Endothelial cell of umbilical vein (primary cell): ENCODE results near the gene BUB1B. TPM values are rescaled to one million over a fixed set of nuclear protein-coding genes. Genes with fewer than 3 reads are reported as not detected.

Experiments used
- BruUV-seq: library from RNA; stranded (reverse); fragments of 400-500 nt; replicated peaks from 2 replicates; lab custom pipeline; 2021; lab: Mats Ljungman, UMichigan
- CTCF ChIA-PET: fragments of 300-600, 350-600 bp; sonication (Branson Sonifier 250); formaldehyde crosslinking; loops from one replicate; lab custom pipeline; 2021; ENCODE audit warnings: antibody characterized with exemption, inconsistent platforms; lab: Charles Lee
- POLR2A ChIA-PET: fragments of 300-600, 350-600 bp; sonication (Branson Sonifier 250); formaldehyde crosslinking; loops from one replicate; lab custom pipeline; 2021; ENCODE audit warnings: antibody characterized with exemption, inconsistent platforms; lab: Charles Lee
- DNase-seq: peaks from one replicate; pipeline ENCODE4 v3.0.0-alpha.2; 2011; ENCODE audit warnings: low read depth, low spot score
- FAIRE-seq: peaks from 2 replicates; lab custom pipeline; 2011; peaks lifted over from hg19 to GRCh38; lab: Jason Lieb, UNC
- H2AFZ ChIP-seq: 2 replicates; pipeline ENCODE4 v1.6.0; 2012; ENCODE audit warnings: low read depth, low read length, control low read depth, inconsistent platforms
- H3K27ac ChIP-seq: 2 replicates; pipeline ENCODE4 v1.5.1; 2011; ENCODE audit warnings: low read depth, mild to moderate bottlenecking, control low read depth, low read length, moderate library complexity; ENCODE audit not compliant: insufficient read depth
- H3K27me3 ChIP-seq, 2 experiments: 2 replicates each; pipeline versions ENCODE4 v1.6.0 to v1.6.1; 2011; ENCODE audit warnings: low read length in 2 of 2, mixed read lengths in 1 of 2; ENCODE audit not compliant: control insufficient read depth in 2 of 2, insufficient read depth in 2 of 2
- H3K36me3 ChIP-seq, 2 experiments: 2 replicates in 1 of 2; 3 replicates in 1 of 2; pipeline ENCODE4 v1.5.1; 2011; ENCODE audit warnings: low read length in 2 of 2, mild to moderate bottlenecking in 1 of 2, moderate library complexity in 1 of 2; ENCODE audit not compliant: control insufficient read depth in 2 of 2, insufficient read depth in 2 of 2; ENCODE audit errors: extremely low read depth in 1 of 2
- H3K4me1 ChIP-seq: 3 replicates; pipeline ENCODE4 v1.5.1; 2011; ENCODE audit warnings: mild to moderate bottlenecking, low read length; ENCODE audit not compliant: control insufficient read depth, insufficient read depth; ENCODE audit errors: extremely low read depth
- H3K4me2 ChIP-seq: 2 replicates; pipeline ENCODE4 v1.6.1; 2011; ENCODE audit warnings: low read length, control low read depth, mixed read lengths; ENCODE audit not compliant: insufficient read depth
- H3K4me3 ChIP-seq, 3 experiments: fragments of 200-600 bp in 1 of 3; sonication (generic), shearing (Covaris generic) in 1 of 3; replicated peaks in 1 of 3; 2 replicates each; pipeline ENCODE4 v1.5.1; 2011 to 2016; ENCODE audit warnings: control low read depth in 3 of 3, low read length in 3 of 3, mild to moderate bottlenecking in 2 of 3, inconsistent platforms in 1 of 3, low read depth in 1 of 3, moderate library complexity in 1 of 3; ENCODE audit not compliant: insufficient read depth in 1 of 3
- H3K79me2 ChIP-seq: 2 replicates; pipeline ENCODE4 v1.6.0; 2012; ENCODE audit warnings: low read length, inconsistent platforms; ENCODE audit not compliant: control insufficient read depth, insufficient read depth
- H3K9ac ChIP-seq: replicated peaks from 2 replicates; pipeline ENCODE3; 2011; ENCODE audit warnings: low read length, control low read depth; ENCODE audit not compliant: insufficient read depth; ENCODE audit errors: extremely low read depth
- H3K9me1 ChIP-seq: replicated peaks from 3 replicates; pipeline ENCODE4 v1.6.0; 2011; ENCODE audit warnings: mild to moderate bottlenecking, low read length; ENCODE audit not compliant: control insufficient read depth, insufficient read depth; ENCODE audit errors: extremely low read depth
- H3K9me3 ChIP-seq: replicated peaks from 2 replicates; pipeline ENCODE4 v1.5.1; 2012; ENCODE audit warnings: low read length, inconsistent platforms; ENCODE audit not compliant: control insufficient read depth, insufficient read depth
- H4K20me1 ChIP-seq: replicated peaks from 2 replicates; pipeline ENCODE3; 2011; ENCODE audit warnings: mild to moderate bottlenecking, low read length; ENCODE audit not compliant: control insufficient read depth, insufficient read depth; ENCODE audit errors: extremely low read depth
- EZH2 ChIP-seq: IDR thresholded peaks from 2 replicates; pipeline ENCODE4 v1.6.1; 2012; ENCODE audit warnings: borderline replicate concordance, low read depth, mild to moderate bottlenecking, moderate library complexity, low read length, inconsistent platforms; ENCODE audit not compliant: severe bottlenecking
- FOS ChIP-seq: IDR thresholded peaks from 2 replicates; pipeline ENCODE4 v1.6.1; 2011; ENCODE audit warnings: mild to moderate bottlenecking, low read length, moderate library complexity, borderline replicate concordance; ENCODE audit not compliant: insufficient read depth
- GATA2 ChIP-seq: IDR thresholded peaks from 2 replicates; pipeline ENCODE4 v1.7.0; 2011; ENCODE audit warnings: low read depth, mild to moderate bottlenecking, moderate library complexity, mixed read lengths, low read length; ENCODE audit not compliant: insufficient read length, insufficient read depth
- JUN ChIP-seq: IDR thresholded peaks from 2 replicates; pipeline ENCODE4 v1.6.1; 2011; ENCODE audit warnings: borderline replicate concordance, low read depth; ENCODE audit not compliant: insufficient read length, insufficient read depth
- MYC ChIP-seq: IDR thresholded peaks from one replicate; pipeline ENCODE4 v1.6.1; 2011; ENCODE audit warnings: mild to moderate bottlenecking, low read depth, low read length
- POLR2A ChIP-seq: IDR thresholded peaks from 2 replicates; pipeline ENCODE4 v1.6.1; 2012; ENCODE audit warnings: low read depth, mild to moderate bottlenecking, control low read depth, low read length
- POLR2AphosphoS5 ChIP-seq: IDR thresholded peaks from 2 replicates; pipeline ENCODE4 v1.6.1; 2012; ENCODE audit warnings: low read depth, mild to moderate bottlenecking, control low read depth, low read length, moderate library complexity; ENCODE audit not compliant: insufficient read depth
- dilution Hi-C: fragments of 300-500 bp; cut with MboI; formaldehyde crosslinking; loops from one replicate; pipeline ENCODE4 v1.15.0; 2019; ENCODE audit warnings: low sequenced_read_pairs; ENCODE audit not compliant: extremely low pct_ligation_motif_present
- intact Hi-C: fragments of 100-400 bp; cut with micrococcal nuclease; formaldehyde crosslinking; loops from one replicate; pipeline ENCODE4 v1.10.0; 2022
- polyA plus RNA-seq, 4 experiments: library from polyadenylated mRNA; depleted of rRNA in 3 of 4; stranded (reverse) in 3 of 4; unstranded in 1 of 4; fragments of >200 nt; gene quantifications; 2 replicates each; pipeline versions ENCODE4 v1.2.1 to v1.2.3, GENCODE V29; 2011 to 2012; ENCODE audit warnings: missing spikeins in 1 of 4
- total RNA-seq: library from RNA; stranded (reverse); gene quantifications from 2 replicates; pipeline ENCODE4 v1.2.3, GENCODE V29; 2021
- TF ChIP-seq, protein P1 (sequence below), 2 donors: IDR thresholded peaks; 1 replicate in 1 of 2; 2 replicates in 1 of 2; pipeline ENCODE4 v1.5.1; 2011; ENCODE audit warnings: low read length in 2 of 2, mild to moderate bottlenecking in 2 of 2, moderate library complexity in 2 of 2, control low read depth in 1 of 2, inconsistent platforms in 1 of 2, low read depth in 1 of 2; ENCODE audit not compliant: insufficient read depth in 1 of 2; ENCODE audit errors: extremely low read depth in 1 of 2
- TF ChIP-seq, protein P2 (sequence below): IDR thresholded peaks from 2 replicates; pipeline ENCODE4 v1.6.1; 2011; ENCODE audit not compliant: insufficient read depth, insufficient read length

The BUB1B gene
- total and polyA plus RNA-seq, 2 donors (not counting 3 experiments of a cell fraction or from before 2014, with no cell fraction given) = 12.2 to 69.8 TPM

DNA sequence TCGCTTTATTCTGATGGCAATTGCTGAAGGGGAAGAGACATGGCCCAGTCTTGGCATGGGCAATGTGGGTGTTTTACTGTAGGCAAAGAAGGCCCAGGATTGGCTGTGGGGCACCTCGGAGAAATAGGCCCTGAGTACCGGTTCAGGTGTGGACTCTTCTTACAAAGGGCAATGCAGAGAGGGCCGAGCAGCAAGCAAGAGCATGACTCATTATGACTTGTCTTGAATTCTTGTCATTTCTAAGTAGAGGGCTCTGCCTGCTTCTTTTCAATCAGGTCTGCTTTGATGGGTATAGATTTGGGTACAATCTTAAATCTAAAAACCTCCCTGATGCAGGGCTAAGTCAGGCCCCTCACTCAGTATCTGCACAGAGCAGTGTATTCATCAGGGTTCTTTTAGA is 14.8 kb upstream of the BUB1B start:
- ChIA-PET CTCF (no interaction called here), POLR2A (no interaction called here)
- no peak for DNase-seq
- Histone ChIP-seq H3K9me3 (no peaks in the 10 kb centered on the region), H3K36me3 (no peaks in the 10 kb centered on the region), H3K4me3 (no peak overlapping the region), H4K20me1 (no peaks in the 10 kb centered on the region), H3K4me2 (no peak overlapping the region), H3K9me1 (no peaks in the 10 kb centered on the region), H3K4me1 (no peaks in the 10 kb centered on the region), H3K27me3 (peaks cover 7 to 9% of the 10 kb centered on the region in 2 experiments), H3K79me2 (no peaks in the 10 kb centered on the region), H2AFZ (no peak overlapping the region), H3K9ac (no peak overlapping the region), H3K27ac (no peak overlapping the region)
- no TSS peak for BruUV-seq
- intact Hi-C loops = no loop called here
- TF ChIP-seq GATA2 (no peak), FOS (no peak), EZH2 (no peak), POLR2A (no peak), MYC (no peak), JUN (no peak), POLR2AphosphoS5 (no peak)
- TF ChIP-seq, protein P1, sequence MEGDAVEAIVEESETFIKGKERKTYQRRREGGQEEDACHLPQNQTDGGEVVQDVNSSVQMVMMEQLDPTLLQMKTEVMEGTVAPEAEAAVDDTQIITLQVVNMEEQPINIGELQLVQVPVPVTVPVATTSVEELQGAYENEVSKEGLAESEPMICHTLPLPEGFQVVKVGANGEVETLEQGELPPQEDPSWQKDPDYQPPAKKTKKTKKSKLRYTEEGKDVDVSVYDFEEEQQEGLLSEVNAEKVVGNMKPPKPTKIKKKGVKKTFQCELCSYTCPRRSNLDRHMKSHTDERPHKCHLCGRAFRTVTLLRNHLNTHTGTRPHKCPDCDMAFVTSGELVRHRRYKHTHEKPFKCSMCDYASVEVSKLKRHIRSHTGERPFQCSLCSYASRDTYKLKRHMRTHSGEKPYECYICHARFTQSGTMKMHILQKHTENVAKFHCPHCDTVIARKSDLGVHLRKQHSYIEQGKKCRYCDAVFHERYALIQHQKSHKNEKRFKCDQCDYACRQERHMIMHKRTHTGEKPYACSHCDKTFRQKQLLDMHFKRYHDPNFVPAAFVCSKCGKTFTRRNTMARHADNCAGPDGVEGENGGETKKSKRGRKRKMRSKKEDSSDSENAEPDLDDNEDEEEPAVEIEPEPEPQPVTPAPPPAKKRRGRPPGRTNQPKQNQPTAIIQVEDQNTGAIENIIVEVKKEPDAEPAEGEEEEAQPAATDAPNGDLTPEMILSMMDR (IDR thresholded peaks at IDR 0.05; ENCODE audit: extremely low read depth in 1 of 2, insufficient read depth in 1 of 2, low read depth in 1 of 2, low read length in 2 of 2) = no peak
- TF ChIP-seq, protein P2, sequence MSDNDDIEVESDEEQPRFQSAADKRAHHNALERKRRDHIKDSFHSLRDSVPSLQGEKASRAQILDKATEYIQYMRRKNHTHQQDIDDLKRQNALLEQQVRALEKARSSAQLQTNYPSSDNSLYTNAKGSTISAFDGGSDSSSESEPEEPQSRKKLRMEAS = no peak
- dilution Hi-C loops = no loop called here
- no peak for FAIRE-seq
